T1000 (cell line): ENCODE data around the gene FLNC.

Experiments used
- DNase-seq: peaks from one replicate; lab custom pipeline; 2025; ENCODE audit warnings: mixed read lengths; lab: John Stamatoyannopoulos, UW

The FLNC gene

DNA sequence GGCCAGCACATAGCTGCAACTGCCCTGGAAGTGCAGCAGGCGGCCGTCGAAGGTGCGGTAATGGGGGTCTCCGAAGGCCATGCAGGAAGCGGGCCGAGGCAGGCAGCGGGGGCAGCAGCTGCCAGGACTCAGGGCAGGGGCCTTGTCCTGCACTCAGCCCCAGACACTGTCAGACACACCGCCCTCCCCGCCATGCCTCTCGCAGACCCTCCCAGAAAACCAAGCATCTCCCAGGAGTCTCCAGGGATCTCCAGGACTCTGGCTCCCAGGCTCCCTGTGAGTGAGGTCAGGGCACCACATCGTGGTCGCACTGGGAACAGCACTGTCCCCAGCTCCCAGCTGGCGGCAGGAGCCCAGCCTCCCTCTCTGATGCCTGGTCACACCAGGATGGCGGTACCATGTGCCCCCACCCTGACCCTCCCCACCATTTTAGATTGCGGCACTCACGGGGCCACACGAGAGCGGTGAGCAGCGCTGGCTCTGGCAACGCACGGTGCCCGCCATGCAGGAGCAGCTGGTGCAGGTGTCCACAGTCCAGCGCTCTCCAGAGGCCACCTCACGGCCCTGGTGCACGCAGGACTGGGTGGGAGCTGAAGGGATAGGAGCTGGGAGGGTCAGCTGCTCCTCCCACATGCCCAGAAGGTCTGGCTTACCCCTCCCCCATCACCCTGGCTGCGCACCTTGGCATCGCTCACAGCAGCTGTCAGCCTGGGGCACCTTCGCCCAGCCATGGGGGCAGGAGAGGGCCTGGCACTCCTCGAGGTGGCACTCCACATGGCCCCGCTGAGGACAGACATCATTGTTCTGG is 49.9 kb downstream of the FLNC start:
- DNase-seq: peak; percentile 25

DNA sequence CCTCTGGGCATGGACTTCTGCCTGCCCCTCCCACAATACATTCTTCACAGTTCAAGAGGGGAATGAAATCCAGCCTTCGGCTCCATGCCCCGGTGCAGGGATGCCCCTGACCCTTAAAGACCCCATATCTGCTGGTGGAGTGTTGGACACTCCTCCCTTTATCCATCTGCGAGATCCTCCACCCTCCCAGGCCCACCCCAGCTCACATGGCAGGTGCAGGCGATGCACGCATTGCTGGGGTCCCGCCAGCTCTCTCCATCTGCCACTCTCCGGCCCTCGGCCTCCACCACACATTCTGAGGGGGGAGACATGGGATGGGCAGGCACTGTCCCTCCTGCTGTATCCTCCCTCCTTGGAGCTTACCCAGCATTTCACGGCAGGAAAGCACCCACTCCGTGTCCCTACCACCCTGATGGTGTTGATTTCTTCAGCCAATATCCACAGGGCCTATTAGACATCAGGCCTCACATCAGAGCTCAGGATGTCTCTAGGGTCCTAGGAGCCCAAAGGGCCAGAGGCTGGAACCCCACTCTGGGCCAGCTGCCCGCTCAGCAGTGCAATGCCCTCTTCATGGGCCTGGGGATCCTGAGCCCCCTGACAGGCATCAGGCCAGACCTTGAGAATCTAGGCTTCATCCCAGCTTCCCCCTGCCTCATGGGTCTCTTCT is 50.7 kb downstream of the FLNC start:
- DNase-seq: no peak

- DNase-seq: no peak
Observed at GRCh38 chr7:128881458-128882125, 51.4 kb downstream of the FLNC start.

- no peak for DNase-seq
Observed at GRCh38 chr7:128882134-128882533, 51.9 kb downstream of the FLNC start.

DNA sequence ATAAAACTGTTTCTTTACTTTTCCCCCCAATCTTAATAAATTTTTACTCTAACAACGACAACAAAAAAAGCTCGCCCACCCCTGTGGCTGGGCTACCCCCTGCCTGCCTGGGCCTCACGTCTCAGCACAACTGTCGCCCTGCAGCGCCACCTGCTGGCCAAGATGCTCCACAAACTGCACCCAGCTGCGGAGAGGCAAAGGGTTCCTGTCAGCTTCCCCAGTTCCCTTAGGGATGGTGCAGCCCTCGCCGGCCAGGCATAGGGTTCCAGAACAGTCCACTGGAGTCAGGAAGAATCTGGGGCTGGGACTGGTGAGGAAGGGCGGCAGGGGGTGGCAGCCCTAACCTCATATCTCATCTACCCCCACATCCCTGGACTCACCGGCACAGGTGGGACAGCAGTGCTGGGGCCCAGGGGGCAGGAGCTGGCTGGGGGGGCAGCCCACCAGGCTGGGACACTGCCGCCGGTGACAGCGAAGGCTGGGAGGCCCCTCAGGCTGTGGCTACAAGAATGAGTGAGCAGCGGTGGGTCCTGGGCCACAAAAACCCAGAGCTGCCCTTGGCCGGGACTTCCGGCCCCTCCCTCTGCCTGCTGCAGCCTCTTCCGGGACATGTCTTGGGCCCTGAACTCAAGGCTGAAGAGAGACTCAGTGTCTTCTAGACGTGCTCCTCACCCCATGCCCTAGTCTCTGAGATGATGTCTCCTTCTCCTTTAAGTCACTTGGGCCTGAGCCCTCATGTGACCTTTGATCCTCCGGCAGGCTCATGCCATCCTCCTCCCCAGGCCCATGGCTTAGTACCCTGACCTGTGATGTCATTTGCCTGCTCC is 53.6 kb downstream of the FLNC start:
- DNase-seq: peak; percentile 55

GRCh38 chr7:128884561-128885369 is 54.6 kb downstream of the FLNC start:
- DNase-seq: no peak

DNA sequence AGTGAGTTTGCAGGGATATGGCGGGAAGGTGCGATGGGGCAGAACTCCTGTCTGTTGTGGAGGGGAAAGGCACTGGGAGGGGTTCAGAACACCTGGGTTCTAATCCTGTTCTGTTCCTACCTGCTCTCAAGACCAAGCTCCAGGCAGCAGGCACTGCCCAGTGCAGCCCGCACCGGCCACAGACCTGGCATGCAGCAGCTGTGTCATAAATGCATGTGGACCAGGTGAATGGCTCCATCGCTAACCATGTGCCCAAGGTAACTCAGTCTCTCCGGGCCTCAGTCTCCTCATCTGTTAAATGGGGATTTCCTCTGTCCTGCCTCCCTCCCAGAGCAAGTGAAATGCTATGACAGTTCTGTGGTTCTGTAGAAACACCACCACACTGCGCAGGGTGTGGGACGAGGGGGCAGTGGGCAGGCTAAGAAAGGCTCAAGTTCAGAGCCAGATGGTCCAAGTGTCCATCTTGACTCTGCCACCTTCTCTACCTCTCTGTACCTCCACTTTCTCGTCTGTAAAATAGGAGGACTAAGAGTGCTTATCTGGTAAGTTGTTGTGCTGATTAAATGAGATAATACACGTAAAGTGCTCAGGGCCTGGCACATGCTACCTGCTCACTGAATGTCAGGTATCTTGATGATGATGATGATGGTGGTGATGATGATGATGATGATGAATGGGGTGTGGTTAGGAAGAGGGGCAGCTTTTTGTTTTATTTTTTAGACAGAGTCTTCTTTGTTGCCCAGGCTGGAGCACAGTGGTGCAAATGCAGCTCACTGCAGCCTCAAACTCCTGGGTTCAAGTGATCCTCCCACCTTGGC is 55.4 kb downstream of the FLNC start:
- no peak for DNase-seq

DNA sequence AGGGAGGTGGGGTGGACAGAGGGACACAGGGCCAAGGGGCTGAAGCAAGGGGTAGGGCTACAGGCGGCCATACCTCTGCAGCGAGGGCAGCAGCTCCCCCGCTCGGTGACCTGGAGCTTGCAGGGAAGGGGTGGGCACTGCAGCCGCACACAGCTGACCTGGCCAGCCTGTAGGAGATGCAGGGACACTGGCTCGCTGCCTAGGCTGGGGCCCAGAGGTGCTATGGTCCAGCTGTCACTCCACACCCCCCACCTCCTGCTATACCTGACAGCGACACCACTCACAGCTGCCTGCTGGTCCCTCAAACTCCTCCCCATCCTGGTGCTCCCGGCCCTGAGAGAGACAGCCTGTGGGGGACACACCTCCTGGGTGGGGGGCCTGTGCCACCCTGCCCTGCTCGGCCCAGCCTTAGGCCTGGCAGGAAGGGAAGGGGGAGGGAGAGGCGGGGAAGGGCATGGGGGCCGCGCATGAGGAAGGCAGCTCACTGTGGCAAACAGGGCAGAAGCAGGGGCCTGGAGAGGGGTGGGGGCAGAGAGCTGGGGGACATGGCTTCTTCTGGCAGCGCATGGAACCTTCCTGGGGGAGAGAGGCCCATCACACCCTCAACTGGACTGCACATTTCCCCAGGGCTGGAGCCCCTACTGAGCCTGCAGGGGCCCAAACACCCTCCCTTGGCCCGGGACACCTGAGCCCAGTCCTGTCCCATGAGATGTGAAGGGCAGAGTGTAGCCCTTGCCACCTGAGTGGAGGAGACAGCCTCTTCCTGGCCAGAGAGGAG is 56.4 kb downstream of the FLNC start:
- DNase-seq: no peak

- DNase-seq: no peak
Observed at GRCh38 chr7:128887169-128888038, 57.2 kb downstream of the FLNC start.

- no peak for DNase-seq
Observed at GRCh38 chr7:128888039-128888755, 58.0 kb downstream of the FLNC start.

DNA sequence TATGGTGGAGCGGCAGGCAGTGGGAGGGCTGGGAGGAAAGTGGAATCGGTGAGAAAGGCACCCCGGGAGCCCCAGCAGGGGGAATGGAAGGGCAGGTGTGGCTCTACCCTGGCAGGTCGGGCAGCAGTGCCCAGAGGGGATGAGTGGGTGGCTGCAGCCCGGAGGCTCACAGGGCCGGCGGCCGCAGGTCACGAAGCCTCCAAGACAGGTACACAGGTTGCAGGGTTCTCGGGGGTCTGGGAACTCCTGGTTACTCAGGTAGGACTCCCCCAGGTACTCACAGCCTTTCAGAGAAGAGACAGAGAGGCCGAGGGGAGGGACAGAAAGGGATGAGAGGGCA is 58.5 kb downstream of the FLNC start:
- DNase-seq: no peak

- DNase-seq: no peak
Observed at GRCh38 chr7:128889121-128889520, 58.9 kb downstream of the FLNC start.

- DNase-seq: no peak
Observed at GRCh38 chr7:128890306-128891109, 60.3 kb downstream of the FLNC start.

DNA sequence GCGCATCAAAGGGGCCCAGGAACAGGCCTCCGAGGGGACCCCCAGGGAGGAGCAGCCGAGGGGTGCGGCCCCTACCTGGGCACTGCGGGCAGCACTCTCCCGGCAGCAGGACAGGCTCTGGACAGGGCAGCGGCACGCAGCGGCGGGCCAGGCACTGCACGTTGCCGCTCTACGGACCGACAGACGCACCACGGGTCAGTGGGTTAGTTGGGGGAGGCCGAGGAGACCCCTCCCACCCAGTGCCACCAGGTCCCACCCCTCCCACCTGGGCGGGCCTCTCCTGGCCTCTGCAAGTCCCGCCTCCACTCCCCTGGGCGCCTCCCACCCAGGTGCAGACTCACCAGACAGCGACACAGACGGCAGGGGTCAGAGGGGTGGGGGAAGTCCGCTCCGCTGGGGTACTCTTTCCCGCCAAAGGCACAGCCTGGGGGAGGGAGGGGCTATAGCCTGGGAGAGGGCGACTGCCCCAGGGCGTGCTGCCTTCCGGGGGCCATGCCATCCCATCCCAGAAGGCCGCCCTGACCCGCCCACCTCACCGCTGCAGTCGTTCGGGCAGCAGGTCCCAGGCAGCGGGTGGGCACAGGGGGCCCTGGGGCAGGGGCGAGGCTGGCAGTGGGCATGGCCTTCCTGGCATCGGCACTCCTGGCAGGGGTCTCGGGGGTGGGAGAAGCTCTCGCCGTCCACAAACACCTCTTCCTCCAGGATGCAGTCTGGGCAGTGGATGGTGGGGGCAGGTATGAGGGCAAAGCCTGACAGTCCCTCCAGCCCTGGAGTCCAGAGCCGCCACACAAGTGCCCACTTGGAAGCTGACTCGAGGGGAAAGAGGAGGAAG is 61.1 kb downstream of the FLNC start:
- DNase-seq: no peak

- no peak for DNase-seq
Observed at GRCh38 chr7:128891942-128892269, 61.7 kb downstream of the FLNC start.

GRCh38 chr7:128892521-128893250 is 62.5 kb downstream of the FLNC start:
- DNase-seq: no peak
